Measurements from ENCODE around the gene MAML2. TPM values are rescaled to one million over a fixed set of nuclear protein-coding genes. Genes with fewer than 3 reads are reported as not detected.

Gene MAML2
- total and polyA plus RNA-seq, 4 donors: 0.56 to 2.1 (median 1.4) TPM

DNA sequence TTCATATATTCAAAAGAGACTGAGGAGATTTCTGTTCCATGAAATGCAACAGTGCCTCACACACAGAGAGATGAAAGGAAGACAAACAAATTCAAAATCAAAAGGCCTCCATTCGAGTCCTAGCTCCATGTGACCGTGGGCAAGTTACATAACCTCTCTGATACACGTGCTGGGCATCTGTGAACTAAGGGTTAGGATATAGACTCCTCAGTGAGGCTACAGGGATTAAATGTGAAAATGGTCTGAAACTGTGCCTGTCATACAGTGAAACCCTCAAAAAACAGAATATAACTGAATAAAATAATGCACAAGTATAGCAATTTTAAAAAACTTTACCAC, 307.3 kb downstream of the MAML2 start:
- H3K36me3 ChIP-seq (ENCODE audit: control insufficient read depth in 4 of 4, insufficient read depth in 3 of 4, low read depth in 1 of 4, low read length in 3 of 4): no peaks in the 10 kb centered on the region
- DNase-seq (ENCODE audit: low spot score): no peak
- no peak overlapping the region for H3K4me3 ChIP-seq (ENCODE audit: low read depth in 1 of 3, low read length in 3 of 3)
- no peak for TF ChIP-seq RXRA (IDR thresholded peaks at IDR 0.05)
- no peak for TF ChIP-seq SP1 (IDR thresholded peaks at IDR 0.05)
- no peak for TF ChIP-seq YY1 (IDR thresholded peaks at IDR 0.05)
- TF ChIP-seq NR2F2 (IDR thresholded peaks at IDR 0.05): no peak
- TF ChIP-seq RAD21 (IDR thresholded peaks at IDR 0.05): no peak
- no peak for TF ChIP-seq HNF4A (conservative IDR thresholded peaks at IDR 0.05)
- TF ChIP-seq, protein P1, sequence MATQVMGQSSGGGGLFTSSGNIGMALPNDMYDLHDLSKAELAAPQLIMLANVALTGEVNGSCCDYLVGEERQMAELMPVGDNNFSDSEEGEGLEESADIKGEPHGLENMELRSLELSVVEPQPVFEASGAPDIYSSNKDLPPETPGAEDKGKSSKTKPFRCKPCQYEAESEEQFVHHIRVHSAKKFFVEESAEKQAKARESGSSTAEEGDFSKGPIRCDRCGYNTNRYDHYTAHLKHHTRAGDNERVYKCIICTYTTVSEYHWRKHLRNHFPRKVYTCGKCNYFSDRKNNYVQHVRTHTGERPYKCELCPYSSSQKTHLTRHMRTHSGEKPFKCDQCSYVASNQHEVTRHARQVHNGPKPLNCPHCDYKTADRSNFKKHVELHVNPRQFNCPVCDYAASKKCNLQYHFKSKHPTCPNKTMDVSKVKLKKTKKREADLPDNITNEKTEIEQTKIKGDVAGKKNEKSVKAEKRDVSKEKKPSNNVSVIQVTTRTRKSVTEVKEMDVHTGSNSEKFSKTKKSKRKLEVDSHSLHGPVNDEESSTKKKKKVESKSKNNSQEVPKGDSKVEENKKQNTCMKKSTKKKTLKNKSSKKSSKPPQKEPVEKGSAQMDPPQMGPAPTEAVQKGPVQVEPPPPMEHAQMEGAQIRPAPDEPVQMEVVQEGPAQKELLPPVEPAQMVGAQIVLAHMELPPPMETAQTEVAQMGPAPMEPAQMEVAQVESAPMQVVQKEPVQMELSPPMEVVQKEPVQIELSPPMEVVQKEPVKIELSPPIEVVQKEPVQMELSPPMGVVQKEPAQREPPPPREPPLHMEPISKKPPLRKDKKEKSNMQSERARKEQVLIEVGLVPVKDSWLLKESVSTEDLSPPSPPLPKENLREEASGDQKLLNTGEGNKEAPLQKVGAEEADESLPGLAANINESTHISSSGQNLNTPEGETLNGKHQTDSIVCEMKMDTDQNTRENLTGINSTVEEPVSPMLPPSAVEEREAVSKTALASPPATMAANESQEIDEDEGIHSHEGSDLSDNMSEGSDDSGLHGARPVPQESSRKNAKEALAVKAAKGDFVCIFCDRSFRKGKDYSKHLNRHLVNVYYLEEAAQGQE (IDR thresholded peaks at IDR 0.05): no peak
- TF ChIP-seq, protein P2, sequence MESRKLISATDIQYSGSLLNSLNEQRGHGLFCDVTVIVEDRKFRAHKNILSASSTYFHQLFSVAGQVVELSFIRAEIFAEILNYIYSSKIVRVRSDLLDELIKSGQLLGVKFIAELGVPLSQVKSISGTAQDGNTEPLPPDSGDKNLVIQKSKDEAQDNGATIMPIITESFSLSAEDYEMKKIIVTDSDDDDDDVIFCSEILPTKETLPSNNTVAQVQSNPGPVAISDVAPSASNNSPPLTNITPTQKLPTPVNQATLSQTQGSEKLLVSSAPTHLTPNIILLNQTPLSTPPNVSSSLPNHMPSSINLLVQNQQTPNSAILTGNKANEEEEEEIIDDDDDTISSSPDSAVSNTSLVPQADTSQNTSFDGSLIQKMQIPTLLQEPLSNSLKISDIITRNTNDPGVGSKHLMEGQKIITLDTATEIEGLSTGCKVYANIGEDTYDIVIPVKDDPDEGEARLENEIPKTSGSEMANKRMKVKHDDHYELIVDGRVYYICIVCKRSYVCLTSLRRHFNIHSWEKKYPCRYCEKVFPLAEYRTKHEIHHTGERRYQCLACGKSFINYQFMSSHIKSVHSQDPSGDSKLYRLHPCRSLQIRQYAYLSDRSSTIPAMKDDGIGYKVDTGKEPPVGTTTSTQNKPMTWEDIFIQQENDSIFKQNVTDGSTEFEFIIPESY (IDR thresholded peaks at IDR 0.05): no peak
- no peak for TF ChIP-seq GABPA (IDR thresholded peaks at IDR 0.05 in 1 of 2, conservative IDR thresholded peaks at IDR 0.05 in 1 of 2)
- TF ChIP-seq, protein P3, sequence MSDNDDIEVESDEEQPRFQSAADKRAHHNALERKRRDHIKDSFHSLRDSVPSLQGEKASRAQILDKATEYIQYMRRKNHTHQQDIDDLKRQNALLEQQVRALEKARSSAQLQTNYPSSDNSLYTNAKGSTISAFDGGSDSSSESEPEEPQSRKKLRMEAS (IDR thresholded peaks at IDR 0.05): no peak
- no peak for TF ChIP-seq FOXA2 (IDR thresholded peaks at IDR 0.05)
- TF ChIP-seq TAF1 (conservative IDR thresholded peaks at IDR 0.05): no peak
- TF ChIP-seq EGR1 (IDR thresholded peaks at IDR 0.05; ENCODE audit: low read depth in 2 of 2): no peak
- TF ChIP-seq, protein P4, sequence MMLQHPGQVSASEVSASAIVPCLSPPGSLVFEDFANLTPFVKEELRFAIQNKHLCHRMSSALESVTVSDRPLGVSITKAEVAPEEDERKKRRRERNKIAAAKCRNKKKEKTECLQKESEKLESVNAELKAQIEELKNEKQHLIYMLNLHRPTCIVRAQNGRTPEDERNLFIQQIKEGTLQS (IDR thresholded peaks at IDR 0.05): no peak
- TF ChIP-seq, protein P5, sequence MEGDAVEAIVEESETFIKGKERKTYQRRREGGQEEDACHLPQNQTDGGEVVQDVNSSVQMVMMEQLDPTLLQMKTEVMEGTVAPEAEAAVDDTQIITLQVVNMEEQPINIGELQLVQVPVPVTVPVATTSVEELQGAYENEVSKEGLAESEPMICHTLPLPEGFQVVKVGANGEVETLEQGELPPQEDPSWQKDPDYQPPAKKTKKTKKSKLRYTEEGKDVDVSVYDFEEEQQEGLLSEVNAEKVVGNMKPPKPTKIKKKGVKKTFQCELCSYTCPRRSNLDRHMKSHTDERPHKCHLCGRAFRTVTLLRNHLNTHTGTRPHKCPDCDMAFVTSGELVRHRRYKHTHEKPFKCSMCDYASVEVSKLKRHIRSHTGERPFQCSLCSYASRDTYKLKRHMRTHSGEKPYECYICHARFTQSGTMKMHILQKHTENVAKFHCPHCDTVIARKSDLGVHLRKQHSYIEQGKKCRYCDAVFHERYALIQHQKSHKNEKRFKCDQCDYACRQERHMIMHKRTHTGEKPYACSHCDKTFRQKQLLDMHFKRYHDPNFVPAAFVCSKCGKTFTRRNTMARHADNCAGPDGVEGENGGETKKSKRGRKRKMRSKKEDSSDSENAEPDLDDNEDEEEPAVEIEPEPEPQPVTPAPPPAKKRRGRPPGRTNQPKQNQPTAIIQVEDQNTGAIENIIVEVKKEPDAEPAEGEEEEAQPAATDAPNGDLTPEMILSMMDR (IDR thresholded peaks at IDR 0.05; ENCODE audit: low read depth, low read length, missing input control): no peak
- TF ChIP-seq JUND (IDR thresholded peaks at IDR 0.05): no peak
- WGBS: 62% methylated on average over 3 of the region's 3 CpGs
- no peaks in the 10 kb centered on the region for H3K27me3 ChIP-seq (ENCODE audit: control insufficient read depth in 4 of 4, insufficient read depth in 4 of 4, low read length in 3 of 4)
- H3K4me1 ChIP-seq (ENCODE audit: control insufficient read depth in 4 of 4, insufficient read depth in 4 of 4, low read length in 3 of 4): no peaks in the 10 kb centered on the region
- no peaks in the 10 kb centered on the region for H3K9me3 ChIP-seq (ENCODE audit: control insufficient read depth in 4 of 4, low read length in 3 of 4)
- H3K9ac ChIP-seq (ENCODE audit: low read depth in 1 of 2, low read length in 2 of 2): no peak overlapping the region
- no peak overlapping the region for H3K27ac ChIP-seq (ENCODE audit: low read depth in 1 of 2, low read length in 2 of 2)

Measured in liver (tissue), 9 donors.